Panc1 (cell line): ENCODE measurements around the gene PARD3. TPM values are rescaled to one million over a fixed set of nuclear protein-coding genes. Genes with fewer than 3 reads are reported as not detected.

Experiments
- ATAC-seq: fragments of 200-7000 bp; cut with Tn5 transposase; 2 replicates; pipeline ENCODE4 v1.9.1; 2020; ENCODE audit warnings: mild to moderate bottlenecking, moderate library complexity
- BruUV-seq: library from RNA; stranded (reverse); fragments of 400-500 nt; replicated peaks from 2 replicates; lab custom pipeline; 2021; lab: Mats Ljungman, UMichigan
- CTCF ChIA-PET: fragments of 300-600 bp; sonication (Branson Sonifier 250); formaldehyde crosslinking; loops from one replicate; lab custom pipeline; 2022; ENCODE audit warnings: antibody characterized with exemption; lab: Charles Lee
- POLR2A ChIA-PET: fragments of 300-600 bp; sonication (Branson Sonifier 250); formaldehyde crosslinking; loops from one replicate; lab custom pipeline; 2022; ENCODE audit warnings: antibody characterized with exemption; lab: Charles Lee
- DNase-seq: peaks from one replicate; pipeline ENCODE4 v3.0.0-alpha.2; 2010; ENCODE audit warnings: low read depth, low spot score
- H3K27ac ChIP-seq: 2 replicates; pipeline ENCODE4 v1.5.1; 2011; ENCODE audit warnings: mild to moderate bottlenecking, low read length, inconsistent platforms
- H3K27me3 ChIP-seq: fragments of 200-500 bp; sonication (Bioruptor generic); 2 replicates; pipeline ENCODE4 v1.6.0; 2014; ENCODE audit warnings: low read length, inconsistent platforms; ENCODE audit not compliant: control insufficient read depth, insufficient read depth
- H3K36me3 ChIP-seq: fragments of 200-500 bp; sonication (Bioruptor generic); 2 replicates; pipeline ENCODE4 v1.5.1; 2014; ENCODE audit warnings: inconsistent platforms, mild to moderate bottlenecking, low read length, moderate library complexity; ENCODE audit not compliant: control insufficient read depth, insufficient read depth
- H3K4me1 ChIP-seq: 2 replicates; pipeline ENCODE4 v1.5.1; 2011; ENCODE audit warnings: inconsistent platforms, mild to moderate bottlenecking, low read length, moderate library complexity; ENCODE audit not compliant: control insufficient read depth, insufficient read depth
- H3K4me3 ChIP-seq, 2 experiments: 2 replicates each; pipeline ENCODE4 v1.5.1; 2011 to 2012; ENCODE audit warnings: low read depth in 2 of 2, low read length in 2 of 2, mild to moderate bottlenecking in 2 of 2, inconsistent platforms in 1 of 2, moderate library complexity in 1 of 2
- H3K9me3 ChIP-seq: fragments of 200-500 bp; sonication (Bioruptor generic); 2 replicates; pipeline ENCODE4 v1.5.1; 2014; ENCODE audit warnings: low read depth, mild to moderate bottlenecking, inconsistent platforms, low read length, moderate library complexity; ENCODE audit not compliant: control insufficient read depth, insufficient read depth
- POLR2AphosphoS5 ChIP-seq: IDR thresholded peaks from 2 replicates; pipeline ENCODE4 v1.6.1; 2012; ENCODE audit warnings: mild to moderate bottlenecking, low read depth, low read length, moderate library complexity
- SIN3A ChIP-seq: IDR thresholded peaks from 2 replicates; pipeline ENCODE4 v1.6.1; 2012; ENCODE audit warnings: low read depth, mild to moderate bottlenecking, low read length, moderate library complexity, borderline replicate concordance; ENCODE audit not compliant: insufficient read depth
- TCF7L2 ChIP-seq: IDR thresholded peaks from 2 replicates; pipeline ENCODE4 v1.6.1; 2011; ENCODE audit warnings: mild to moderate bottlenecking, low read depth, low read length, inconsistent platforms
- in situ Hi-C: cut with HindIII; loops from 2 replicates; pipeline ENCODE4 v1.10.0; 2016; ENCODE audit warnings: low sequenced_read_pairs, low pct_unique_long_range_greater_than_20kb
- intact Hi-C: fragments of 100-400 bp; cut with micrococcal nuclease; formaldehyde crosslinking; loops from one replicate; pipeline ENCODE4 v1.10.0; 2022; ENCODE audit not compliant: unreplicated experiment
- total RNA-seq: library from RNA; stranded (reverse); gene quantifications from one replicate; pipeline ENCODE4 v1.2.1, GENCODE V29; 2021; ENCODE audit not compliant: unreplicated experiment
- TF ChIP-seq, protein P1 (sequence below): fragments of 450-650 bp; IDR thresholded peaks from 2 replicates; pipeline ENCODE4 v1.5.1; 2017; ENCODE audit warnings: mild to moderate bottlenecking
- TF ChIP-seq, protein P2 (sequence below), 2 experiments: IDR thresholded peaks; 2 replicates each; pipeline ENCODE4 v1.6.1; 2011 to 2012; ENCODE audit warnings: low read depth in 2 of 2, control low read depth in 1 of 2, low read length in 1 of 2, mild to moderate bottlenecking in 1 of 2, moderate library complexity in 1 of 2; ENCODE audit not compliant: insufficient read depth in 1 of 2

The PARD3 gene
- total RNA-seq, 1 experiment from 2014 or later = 29.8 TPM

DNA sequence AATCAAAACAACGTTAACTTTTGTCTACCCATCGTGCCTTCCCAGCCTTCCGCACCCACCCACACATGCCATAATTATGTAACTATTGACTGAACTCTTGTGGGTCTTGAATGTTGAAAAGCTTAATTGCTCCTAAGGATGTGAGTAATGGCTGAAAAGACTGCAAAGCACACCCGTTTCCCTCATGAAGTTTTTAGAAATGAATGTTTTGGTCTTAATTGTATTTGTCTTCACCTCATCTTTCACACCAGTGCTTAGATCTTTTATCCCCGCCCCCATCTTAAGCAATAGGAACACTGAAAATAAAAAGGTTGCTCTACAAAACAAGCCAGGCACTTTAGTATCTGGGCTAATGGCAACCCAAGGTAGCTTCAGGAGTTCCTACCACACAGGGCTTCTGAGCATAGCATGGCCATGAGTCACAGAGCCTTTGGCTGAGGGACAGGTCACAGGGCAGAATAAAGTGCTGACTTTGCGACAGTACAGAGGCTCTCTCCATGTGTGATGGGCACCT lies 690.5 kb downstream of the PARD3 start:
- Histone ChIP-seq H3K4me3 (no peak overlapping the region), H3K4me1 (0 out of 2 replicates have a peak, but pooled peaks cover 3% of the 10 kb centered on the region), H3K27ac (no peak overlapping the region), H3K36me3 (no peaks in the 10 kb centered on the region), H3K9me3 (no peaks in the 10 kb centered on the region), H3K27me3 (no peaks in the 10 kb centered on the region)
- TF ChIP-seq POLR2AphosphoS5 (no peak), SIN3A (no peak), TCF7L2 (no peak)
- TF ChIP-seq, protein P1, sequence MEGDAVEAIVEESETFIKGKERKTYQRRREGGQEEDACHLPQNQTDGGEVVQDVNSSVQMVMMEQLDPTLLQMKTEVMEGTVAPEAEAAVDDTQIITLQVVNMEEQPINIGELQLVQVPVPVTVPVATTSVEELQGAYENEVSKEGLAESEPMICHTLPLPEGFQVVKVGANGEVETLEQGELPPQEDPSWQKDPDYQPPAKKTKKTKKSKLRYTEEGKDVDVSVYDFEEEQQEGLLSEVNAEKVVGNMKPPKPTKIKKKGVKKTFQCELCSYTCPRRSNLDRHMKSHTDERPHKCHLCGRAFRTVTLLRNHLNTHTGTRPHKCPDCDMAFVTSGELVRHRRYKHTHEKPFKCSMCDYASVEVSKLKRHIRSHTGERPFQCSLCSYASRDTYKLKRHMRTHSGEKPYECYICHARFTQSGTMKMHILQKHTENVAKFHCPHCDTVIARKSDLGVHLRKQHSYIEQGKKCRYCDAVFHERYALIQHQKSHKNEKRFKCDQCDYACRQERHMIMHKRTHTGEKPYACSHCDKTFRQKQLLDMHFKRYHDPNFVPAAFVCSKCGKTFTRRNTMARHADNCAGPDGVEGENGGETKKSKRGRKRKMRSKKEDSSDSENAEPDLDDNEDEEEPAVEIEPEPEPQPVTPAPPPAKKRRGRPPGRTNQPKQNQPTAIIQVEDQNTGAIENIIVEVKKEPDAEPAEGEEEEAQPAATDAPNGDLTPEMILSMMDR = no peak
- TF ChIP-seq, protein P2, sequence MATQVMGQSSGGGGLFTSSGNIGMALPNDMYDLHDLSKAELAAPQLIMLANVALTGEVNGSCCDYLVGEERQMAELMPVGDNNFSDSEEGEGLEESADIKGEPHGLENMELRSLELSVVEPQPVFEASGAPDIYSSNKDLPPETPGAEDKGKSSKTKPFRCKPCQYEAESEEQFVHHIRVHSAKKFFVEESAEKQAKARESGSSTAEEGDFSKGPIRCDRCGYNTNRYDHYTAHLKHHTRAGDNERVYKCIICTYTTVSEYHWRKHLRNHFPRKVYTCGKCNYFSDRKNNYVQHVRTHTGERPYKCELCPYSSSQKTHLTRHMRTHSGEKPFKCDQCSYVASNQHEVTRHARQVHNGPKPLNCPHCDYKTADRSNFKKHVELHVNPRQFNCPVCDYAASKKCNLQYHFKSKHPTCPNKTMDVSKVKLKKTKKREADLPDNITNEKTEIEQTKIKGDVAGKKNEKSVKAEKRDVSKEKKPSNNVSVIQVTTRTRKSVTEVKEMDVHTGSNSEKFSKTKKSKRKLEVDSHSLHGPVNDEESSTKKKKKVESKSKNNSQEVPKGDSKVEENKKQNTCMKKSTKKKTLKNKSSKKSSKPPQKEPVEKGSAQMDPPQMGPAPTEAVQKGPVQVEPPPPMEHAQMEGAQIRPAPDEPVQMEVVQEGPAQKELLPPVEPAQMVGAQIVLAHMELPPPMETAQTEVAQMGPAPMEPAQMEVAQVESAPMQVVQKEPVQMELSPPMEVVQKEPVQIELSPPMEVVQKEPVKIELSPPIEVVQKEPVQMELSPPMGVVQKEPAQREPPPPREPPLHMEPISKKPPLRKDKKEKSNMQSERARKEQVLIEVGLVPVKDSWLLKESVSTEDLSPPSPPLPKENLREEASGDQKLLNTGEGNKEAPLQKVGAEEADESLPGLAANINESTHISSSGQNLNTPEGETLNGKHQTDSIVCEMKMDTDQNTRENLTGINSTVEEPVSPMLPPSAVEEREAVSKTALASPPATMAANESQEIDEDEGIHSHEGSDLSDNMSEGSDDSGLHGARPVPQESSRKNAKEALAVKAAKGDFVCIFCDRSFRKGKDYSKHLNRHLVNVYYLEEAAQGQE (IDR thresholded peaks at IDR 0.05; ENCODE audit: insufficient read depth in 1 of 2, low read depth in 2 of 2, low read length in 1 of 2) = no peak
- BruUV-seq = no TSS peak
- CTCF ChIA-PET = no interaction called here
- ATAC-seq (peak; percentile 81; the same call in 1 of the 2 replicates), DNase-seq (peak; percentile 58)
- intact Hi-C loops = no loop called here
- in situ Hi-C loops = no loop called here
- POLR2A ChIA-PET = no interaction called here

DNA sequence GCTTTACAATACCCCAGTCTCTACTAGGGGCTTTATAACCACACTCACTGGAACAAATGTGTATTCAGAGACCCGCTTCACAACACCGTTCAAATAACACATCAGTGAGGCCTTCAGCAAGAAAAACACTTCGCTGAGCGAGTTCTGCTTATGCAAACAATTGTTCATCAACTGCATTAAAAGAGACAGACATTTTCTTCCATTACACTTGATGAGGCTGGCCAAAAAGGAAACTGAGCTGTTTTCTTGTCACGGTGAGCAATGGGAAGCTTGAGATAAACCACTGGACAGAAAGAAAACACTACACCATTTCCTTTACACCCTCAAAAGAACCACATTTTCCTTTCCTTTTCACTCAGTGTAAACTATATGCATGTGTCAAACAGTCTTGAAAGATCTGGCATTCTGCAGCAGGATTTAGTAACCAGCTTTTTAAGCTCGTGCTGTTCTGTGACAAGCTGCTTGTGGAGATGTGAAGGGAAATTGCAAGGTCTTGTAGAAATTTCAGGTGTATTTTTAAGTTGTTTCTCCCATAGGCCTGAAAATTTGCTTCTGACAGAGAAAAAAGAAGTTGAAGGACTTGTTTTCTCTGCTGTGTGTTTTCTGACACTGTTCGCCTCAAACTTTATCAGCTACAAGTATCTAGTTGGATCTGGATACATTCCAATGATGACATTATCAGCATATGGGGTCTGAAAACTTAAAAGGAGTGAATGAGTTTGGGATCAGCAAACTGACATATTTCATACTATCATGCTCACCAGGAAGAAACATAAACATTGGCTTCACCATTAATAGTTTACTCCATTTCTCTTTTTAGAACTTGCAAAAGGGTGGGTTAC lies 693.1 kb downstream of the PARD3 start:
- H3K9me3 ChIP-seq = no peaks in the 10 kb centered on the region
- no peaks in the 10 kb centered on the region for H3K36me3 ChIP-seq
- no TSS peak for BruUV-seq
- no peaks in the 10 kb centered on the region for H3K27me3 ChIP-seq
- in situ Hi-C loops = no loop called here
- ATAC-seq = no peak
- ChIA-PET POLR2A (no interaction called here), CTCF (no interaction called here)
- 0 out of 2 replicates have a peak, but pooled peaks cover 3% of the 10 kb centered on the region for H3K4me1 ChIP-seq
- H3K27ac ChIP-seq = no peak overlapping the region
- TF ChIP-seq POLR2AphosphoS5 = no peak
- TF ChIP-seq, protein P2 (IDR thresholded peaks at IDR 0.05; ENCODE audit: insufficient read depth in 1 of 2, low read depth in 2 of 2, low read length in 1 of 2) = no peak
- H3K4me3 ChIP-seq = no peak overlapping the region
- intact Hi-C loops = no loop called here
- no peak for DNase-seq
